OCI-LY3 (cell line): ENCODE data around the gene NPEPL1.

Experiments
- H2AFZ ChIP-seq: fragments of 200-600, 300-600 bp; shearing (Covaris generic); 2 replicates; pipeline ENCODE4 v1.6.0; 2014; ENCODE audit warnings: antibody characterized with exemption, low read depth, low read length
- H3K27ac ChIP-seq: fragments of 200-600, 300-600 bp; sonication (generic); 2 replicates; pipeline ENCODE4 v1.5.1; 2014; ENCODE audit warnings: mild to moderate bottlenecking, low read length, moderate library complexity, mixed read lengths
- H3K27me3 ChIP-seq: fragments of 200-600, 300-600 bp; sonication (generic); 2 replicates; pipeline ENCODE4 v1.6.1; 2014; ENCODE audit warnings: low read depth, low read length, mixed read lengths
- H3K36me3 ChIP-seq: fragments of 200-600, 300-600 bp; sonication (generic); replicated peaks from 2 replicates; pipeline ENCODE3; 2014; ENCODE audit warnings: low read depth, low read length, mixed read lengths
- H3K4me1 ChIP-seq: fragments of 300-600, 200-600 bp; sonication (generic); 2 replicates; pipeline ENCODE4 v1.6.1; 2014; ENCODE audit warnings: low read length, mixed read lengths
- H3K4me2 ChIP-seq: fragments of 200-600, 300-600 bp; sonication (generic); 2 replicates; pipeline ENCODE4 v1.6.1; 2014; ENCODE audit warnings: low read length, mixed read lengths
- H3K4me3 ChIP-seq: fragments of 300-600, 200-600 bp; sonication (generic); 2 replicates; pipeline ENCODE4 v1.5.1; 2014; ENCODE audit warnings: antibody characterized with exemption, mild to moderate bottlenecking, low read length, moderate library complexity
- H3K79me2 ChIP-seq: fragments of 300-600, 200-600 bp; shearing (Covaris generic); 2 replicates; pipeline ENCODE4 v1.6.1; 2014; ENCODE audit warnings: mild to moderate bottlenecking, low read length, mixed read lengths
- H3K9ac ChIP-seq: fragments of 300-600, 200-600 bp; shearing (Covaris generic); 2 replicates; pipeline ENCODE4 v1.6.0; 2014; ENCODE audit warnings: mild to moderate bottlenecking, low read length, moderate library complexity
- H3K9me3 ChIP-seq: fragments of 200-600, 300-600 bp; shearing (Covaris generic); 2 replicates; pipeline ENCODE4 v1.6.1; 2014; ENCODE audit warnings: low read length, mixed read lengths; ENCODE audit not compliant: insufficient read depth
- H4K20me1 ChIP-seq: fragments of 200-600, 300-600 bp; sonication (generic); 2 replicates; pipeline ENCODE4 v1.6.1; 2016; ENCODE audit warnings: low read length, mixed read lengths; ENCODE audit not compliant: insufficient read depth
- CTCF ChIP-seq: fragments of 200-600, 300-600 bp; sonication (generic); IDR thresholded peaks from 2 replicates; pipeline ENCODE4 v1.5.1; 2014; ENCODE audit warnings: antibody characterized with exemption, low read length, low read depth
- EZH2phosphoT487 ChIP-seq: fragments of 200-600 bp; shearing (Covaris generic); IDR thresholded peaks from 2 replicates; pipeline ENCODE4 v1.6.1; 2018; ENCODE audit warnings: antibody characterized with exemption, mixed run types, low read depth

NPEPL1 gene

GRCh38 chr20:58649288-58650180, 43.1 kb upstream of the NPEPL1 start:
- no peak for TF ChIP-seq CTCF
- Histone ChIP-seq H3K79me2 (peaks cover 35% of the 10 kb centered on the region), H3K4me1 (peaks cover 11% of the 10 kb centered on the region), H2AFZ (peak overlapping the region; percentile 88), H3K9me3 (no peaks in the 10 kb centered on the region), H3K36me3 (no peaks in the 10 kb centered on the region), H4K20me1 (no peaks in the 10 kb centered on the region), H3K4me2 (peak overlapping the region; percentile 60), H3K4me3 (peak overlapping the region; percentile 88), H3K9ac (peak overlapping the region; percentile 96), H3K27me3 (no peaks in the 10 kb centered on the region), H3K27ac (peak overlapping the region; percentile 68)

GRCh38 chr20:58650181-58650775, 42.3 kb upstream of the NPEPL1 start:
- TF ChIP-seq EZH2phosphoT487: no peak
- peak; percentile 92 for TF ChIP-seq CTCF
- peaks cover 3% of the 10 kb centered on the region for H3K36me3 ChIP-seq
- H3K4me2 ChIP-seq: peak overlapping the region; percentile 60
- no peaks in the 10 kb centered on the region for H3K27me3 ChIP-seq
- H2AFZ ChIP-seq: peak overlapping the region; percentile 88
- no peaks in the 10 kb centered on the region for H3K9me3 ChIP-seq
- H3K27ac ChIP-seq: peak overlapping the region; percentile 68
- H3K4me3 ChIP-seq: peak overlapping the region; percentile 88
- H3K4me1 ChIP-seq: peaks cover 11% of the 10 kb centered on the region
- peak overlapping the region; percentile 96 for H3K9ac ChIP-seq
- 0 out of 2 replicates have a peak, but pooled peaks cover 1% of the 10 kb centered on the region for H4K20me1 ChIP-seq
- H3K79me2 ChIP-seq: peaks cover 42% of the 10 kb centered on the region

GRCh38 chr20:58650776-58651558, 41.6 kb upstream of the NPEPL1 start, which contains the start of gene STX16:
Gene STX16 (plus strand): TSS chr20:58651283. CDS start chr20:58652007, 724 bp downstream.
- peak within 1 kb of the TSS; percentile 88 for H3K4me3 ChIP-seq
- H3K9ac ChIP-seq: peak within 1 kb of the TSS; percentile 96
- H4K20me1 ChIP-seq: peaks cover 7% of the 10 kb centered on the region; the same call in 1 of the 2 replicates
- no peak for TF ChIP-seq EZH2phosphoT487
- peak; percentile 49 for TF ChIP-seq CTCF
- H3K4me2 ChIP-seq: peak within 1 kb of the TSS; percentile 76
- no peaks in the 10 kb centered on the region for H3K9me3 ChIP-seq
- H2AFZ ChIP-seq: peak within 1 kb of the TSS; percentile 88
- H3K27ac ChIP-seq: peak within 1 kb of the TSS; percentile 72
- H3K36me3 ChIP-seq: peaks cover 3% of the 10 kb centered on the region
- peaks cover 11% of the 10 kb centered on the region for H3K4me1 ChIP-seq
- peaks cover 49% of the 10 kb centered on the region for H3K79me2 ChIP-seq
- H3K27me3 ChIP-seq: no peaks in the 10 kb centered on the region

- TF ChIP-seq EZH2phosphoT487 (no peak), CTCF (no peak)
- Histone ChIP-seq H3K27me3 (no peaks in the 10 kb centered on the region), H3K9me3 (no peaks in the 10 kb centered on the region), H3K36me3 (peaks cover 3% of the 10 kb centered on the region), H2AFZ (no peak overlapping the region), H3K4me1 (peaks cover 11% of the 10 kb centered on the region), H3K9ac (peak overlapping the region; percentile 96), H3K79me2 (peaks cover 55% of the 10 kb centered on the region), H3K4me2 (peak overlapping the region; percentile 76), H3K27ac (peak overlapping the region; percentile 72), H3K4me3 (peak overlapping the region; percentile 88), H4K20me1 (peaks cover 13% of the 10 kb centered on the region)
Measured at GRCh38 chr20:58651559-58651945, 41.0 kb upstream of the NPEPL1 start.
